GM19395 (cell line): ENCODE measurements around the gene POLR2J2.
"Not testable (repeated sequence)": the region's sequence is repeated elsewhere in the genome, so short reads cannot be mapped to it uniquely, and the experiment has no call there.

Experiments used
- ATAC-seq: cut with Tn5 transposase; IDR thresholded peaks from one replicate; pipeline ENCODE4 v1.9.1; 2021; ENCODE audit warnings: mild to moderate bottlenecking, moderate library complexity; ENCODE audit not compliant: unreplicated experiment

POLR2J2 gene

GRCh38 chr7:102671166-102671955, at the start of gene POLR2J2:
Gene POLR2J2, minus strand, starts transcription at chr7:102671663. Its CDS starts 62 bp downstream, at chr7:102671601.
- ATAC-seq = peak; percentile 79

GRCh38 chr7:102718491-102718890, 47.0 kb upstream of the POLR2J2 start:
- not testable (repeated sequence) for ATAC-seq

GRCh38 chr7:102715718-102716117, 44.3 kb upstream of the POLR2J2 start:
- peak; percentile 46 for ATAC-seq

- ATAC-seq = not testable (repeated sequence)
These were observed 43.5 kb upstream of the POLR2J2 start for GRCh38 chr7:102714774-102715522.

GRCh38 chr7:102713691-102714080, 42.2 kb upstream of the POLR2J2 start:
- ATAC-seq = peak; percentile 82

GRCh38 chr7:102713011-102713690, 41.7 kb upstream of the POLR2J2 start:
- ATAC-seq = peak; percentile 79

- ATAC-seq = not testable (repeated sequence)
These were observed 27.7 kb upstream of the POLR2J2 start for GRCh38 chr7:102698962-102699750.

- not testable (repeated sequence) for ATAC-seq
These were observed 26.4 kb upstream of the POLR2J2 start for GRCh38 chr7:102697642-102698512.

- not testable (repeated sequence) for ATAC-seq
These were observed 24.5 kb upstream of the POLR2J2 start for GRCh38 chr7:102696009-102696408.

- ATAC-seq = peak; percentile 67
These were observed 23.6 kb upstream of the POLR2J2 start for GRCh38 chr7:102695033-102695552.

GRCh38 chr7:102694008-102694407, 22.5 kb upstream of the POLR2J2 start:
- ATAC-seq = not testable (repeated sequence)

GRCh38 chr7:102690602-102691001, 19.1 kb upstream of the POLR2J2 start:
- ATAC-seq = not testable (repeated sequence)

- not testable (repeated sequence) for ATAC-seq
These were observed 18.2 kb upstream of the POLR2J2 start for GRCh38 chr7:102689436-102690282.

GRCh38 chr7:102688299-102689036, 17.0 kb upstream of the POLR2J2 start:
- ATAC-seq = peak; percentile 82

GRCh38 chr7:102682560-102682959, 11.1 kb upstream of the POLR2J2 start:
- ATAC-seq = not testable (repeated sequence)

- not testable (repeated sequence) for ATAC-seq
These were observed 9.3 kb upstream of the POLR2J2 start for GRCh38 chr7:102680780-102681179.

GRCh38 chr7:102675545-102675944, 4.1 kb upstream of the POLR2J2 start:
- ATAC-seq = not testable (repeated sequence)
